ENCODE measurements around the gene AGAP6.
"Not testable (repeated sequence)": the region's sequence is repeated elsewhere in the genome, so short reads cannot be mapped to it uniquely, and the experiment has no call there.

Gene AGAP6

GRCh38 chr10:50027195-50027594 is 39.0 kb downstream of the AGAP6 start:
- no peak for DNase-seq

- no peak for DNase-seq
These were observed 45.3 kb downstream of the AGAP6 start for GRCh38 chr10:50033481-50033880.

GRCh38 chr10:50035337-50035736 is 47.1 kb downstream of the AGAP6 start:
- not testable (repeated sequence) for DNase-seq

DNA sequence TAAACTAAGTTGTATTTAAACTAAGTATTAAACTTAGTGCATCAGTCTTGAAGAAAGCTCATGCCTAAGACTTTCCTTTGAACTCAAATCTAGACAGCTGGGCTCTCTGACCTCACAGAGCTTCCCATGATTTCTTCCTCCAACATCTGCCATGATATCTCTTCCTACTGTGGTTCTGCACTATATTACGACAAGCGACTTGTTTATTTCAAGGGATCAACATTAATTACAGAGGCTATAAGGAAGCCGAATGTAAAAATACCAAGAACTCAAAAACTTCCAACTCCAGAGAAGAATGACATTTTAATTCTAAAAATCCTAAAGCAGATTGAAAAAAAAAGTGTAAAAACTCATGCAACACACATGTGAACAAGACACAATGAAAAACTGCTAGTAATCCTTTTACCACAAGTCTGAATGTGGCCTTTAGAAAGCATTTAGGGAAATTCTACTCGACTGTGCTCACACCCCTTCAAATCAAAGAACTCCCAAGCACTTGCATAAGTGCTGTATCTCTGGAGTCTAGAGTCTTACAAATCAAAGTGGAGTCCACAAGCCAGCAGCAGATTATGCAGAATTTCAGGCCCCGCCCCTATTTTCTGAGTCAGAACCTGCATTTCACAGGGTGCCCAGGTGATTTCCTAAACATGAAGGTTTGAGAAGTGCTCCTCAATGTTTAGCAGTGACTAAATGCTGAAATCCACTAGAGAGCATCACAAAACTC is 56.9 kb downstream of the AGAP6 start:
- DNase-seq, result no peak

GRCh38 chr10:50046457-50046856 is 58.3 kb downstream of the AGAP6 start:
- DNase-seq, result not testable (repeated sequence)

DNA sequence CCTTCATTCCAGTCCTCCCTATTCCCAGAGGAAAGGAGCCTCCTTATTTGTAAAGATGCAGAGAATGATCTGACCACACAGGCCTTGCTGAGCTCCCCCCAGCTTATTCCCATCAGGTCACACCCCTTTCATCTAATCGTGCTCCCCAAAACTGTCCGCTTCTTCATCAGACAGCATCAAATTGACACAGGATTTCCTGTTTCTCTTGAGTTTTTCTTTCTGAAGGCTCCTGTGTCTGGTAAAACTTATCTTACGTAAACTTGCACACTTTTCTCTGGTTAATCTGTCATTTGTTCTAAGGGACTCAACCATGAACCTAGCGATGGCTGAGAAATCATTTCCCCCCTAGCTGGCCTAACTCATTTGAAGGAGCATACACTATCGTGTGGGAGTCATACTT is 59.4 kb downstream of the AGAP6 start:
- not testable (repeated sequence) for DNase-seq

- DNase-seq, result not testable (repeated sequence)
These were observed 63.9 kb downstream of the AGAP6 start for GRCh38 chr10:50051995-50052660.

- DNase-seq, result not testable (repeated sequence)
These were observed 64.7 kb downstream of the AGAP6 start for GRCh38 chr10:50052778-50053376.

GRCh38 chr10:50055494-50056292 is 67.5 kb downstream of the AGAP6 start:
- not testable (repeated sequence) for DNase-seq

- DNase-seq, result not testable (repeated sequence)
These were observed 68.4 kb downstream of the AGAP6 start for GRCh38 chr10:50056654-50057053.

- not testable (repeated sequence) for DNase-seq
These were observed 70.5 kb downstream of the AGAP6 start for GRCh38 chr10:50058727-50059126.

DNA sequence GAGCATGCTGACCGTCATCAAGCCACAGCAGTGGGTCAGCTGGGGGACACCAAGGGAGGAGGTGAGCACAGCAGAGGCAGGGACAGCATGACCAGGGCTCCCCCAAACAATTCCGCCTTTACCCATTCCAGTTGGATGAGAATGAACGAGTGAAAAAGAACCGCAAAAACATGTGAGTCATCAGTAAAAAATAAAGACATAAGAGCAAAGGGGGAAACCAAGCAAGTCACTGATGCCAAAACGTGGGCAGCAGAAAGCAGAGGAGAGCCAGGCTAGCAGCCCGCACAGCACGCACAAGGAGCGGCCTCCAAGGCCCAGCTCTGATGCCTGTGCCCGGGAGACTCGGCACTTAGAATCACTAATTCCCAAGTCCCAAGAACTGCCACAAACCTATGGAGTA is 71.7 kb downstream of the AGAP6 start:
- not testable (repeated sequence) for DNase-seq
